AG10803 (cell line): Measurements from ENCODE around the gene SPHK2.

Source experiments
- DNase-seq: peaks from one replicate; pipeline ENCODE4 v3.0.0; 2010; ENCODE audit warnings: low read depth
- H3K4me3 ChIP-seq: 2 replicates; pipeline ENCODE4 v1.5.1; 2011; ENCODE audit warnings: mild to moderate bottlenecking, low read length, control low read depth
- CTCF ChIP-seq: conservative IDR thresholded peaks from 2 replicates; pipeline ENCODE4 v1.5.1; 2011; ENCODE audit warnings: mild to moderate bottlenecking, low read length, control low read depth, inconsistent platforms

Gene SPHK2

GRCh38 chr19:48596237-48596636 is 23.1 kb upstream of the SPHK2 start:
- H3K4me3 ChIP-seq = no peak overlapping the region
- TF ChIP-seq CTCF = no peak
- no peak for DNase-seq

- TF ChIP-seq CTCF = no peak
- DNase-seq = no peak
- no peak overlapping the region for H3K4me3 ChIP-seq
These were observed 22.4 kb upstream of the SPHK2 start for GRCh38 chr19:48596679-48597465.

- TF ChIP-seq CTCF = no peak
- no peak for DNase-seq
- no peak overlapping the region for H3K4me3 ChIP-seq
These were observed 20.2 kb upstream of the SPHK2 start for GRCh38 chr19:48598996-48599700.

GRCh38 chr19:48600679-48601417 is 18.5 kb upstream of the SPHK2 start:
- no peak for TF ChIP-seq CTCF
- H3K4me3 ChIP-seq = no peak overlapping the region
- no peak for DNase-seq

GRCh38 chr19:48603001-48603400 is 16.3 kb upstream of the SPHK2 start:
- H3K4me3 ChIP-seq = no peak overlapping the region
- TF ChIP-seq CTCF = no peak
- DNase-seq = no peak

- no peak for TF ChIP-seq CTCF
- H3K4me3 ChIP-seq = no peak overlapping the region
These were observed 15.9 kb upstream of the SPHK2 start for GRCh38 chr19:48603449-48603848.

More at GRCh38 chr19:48603449-48603848, 15.9 kb upstream of the SPHK2 start:
- no peak for DNase-seq
